Chondrocyte (in vitro differentiated cells): Measurements from ENCODE around the gene DCTN4. TPM values are rescaled to one million over a fixed set of nuclear protein-coding genes. Genes with fewer than 3 reads are reported as not detected.

ENCODE experiments used
- DNase-seq: peaks from one replicate; pipeline ENCODE4 v3.0.0; 2021; ENCODE audit warnings: mixed read lengths, low spot score
- H3K27ac Mint-ChIP-seq: one replicate; pipeline ENCODE4 v1.8.0; 2021; ENCODE audit warnings: mild to moderate bottlenecking, moderate library complexity, mixed read lengths; ENCODE audit not compliant: unreplicated experiment
- H3K27me3 Mint-ChIP-seq: 2 replicates; pipeline ENCODE4 v1.8.0; 2021; ENCODE audit warnings: low read depth, mixed read lengths
- H3K36me3 Mint-ChIP-seq: 2 replicates; pipeline ENCODE4 v1.8.0; 2021; ENCODE audit warnings: low read depth, mixed read lengths
- H3K4me1 Mint-ChIP-seq: 2 replicates; pipeline ENCODE4 v1.8.0; 2021; ENCODE audit warnings: low read depth, mild to moderate bottlenecking, mixed read lengths
- H3K4me3 Mint-ChIP-seq: one replicate; pipeline ENCODE4 v1.8.0; 2021; ENCODE audit warnings: mild to moderate bottlenecking, moderate library complexity, mixed read lengths; ENCODE audit not compliant: unreplicated experiment
- H3K9me3 Mint-ChIP-seq: 2 replicates; pipeline ENCODE4 v1.8.0; 2021; ENCODE audit warnings: low read depth, mixed read lengths
- total RNA-seq: library from RNA; stranded (reverse); gene quantifications from 3 replicates; pipeline ENCODE4 v1.2.1, GENCODE V29; 2021
- TF ChIP-seq, protein P1 (sequence below): fragments of 200-600 bp; sonication (generic); IDR thresholded peaks from 2 replicates; pipeline ENCODE4 v1.5.0; 2021; ENCODE audit warnings: antibody characterized with exemption, mild to moderate bottlenecking, moderate library complexity

The DCTN4 gene
- total RNA-seq, 1 donor from 2014 or later = 50.5 TPM

DNA sequence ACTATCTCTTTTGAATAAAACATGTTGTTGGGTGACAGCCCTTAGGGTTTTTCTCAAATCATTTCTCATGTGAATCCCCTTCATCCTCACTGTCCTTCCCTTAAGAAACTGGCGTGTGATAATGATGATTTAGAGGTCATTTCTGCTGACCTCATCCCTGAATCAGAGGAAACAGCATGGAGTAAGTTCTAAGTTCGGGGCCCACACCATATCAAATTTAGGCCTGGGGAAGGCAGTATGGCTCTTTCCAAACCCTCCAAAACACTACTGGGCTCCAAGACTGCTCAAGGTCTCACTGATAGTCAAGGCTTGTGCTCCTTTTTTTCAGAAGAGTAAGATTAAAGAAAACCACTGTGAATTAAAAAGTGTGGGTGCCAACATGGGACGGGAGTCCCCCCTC is 18.9 kb upstream of the DCTN4 start:
- Mint-ChIP-seq H3K9me3 (no peaks in the 10 kb centered on the region), H3K4me3 (peak overlapping the region; percentile 91), H3K27me3 (no peaks in the 10 kb centered on the region), H3K36me3 (no peaks in the 10 kb centered on the region), H3K4me1 (peaks cover 46% of the 10 kb centered on the region), H3K27ac (peak overlapping the region; percentile 8)
- TF ChIP-seq, protein P1, sequence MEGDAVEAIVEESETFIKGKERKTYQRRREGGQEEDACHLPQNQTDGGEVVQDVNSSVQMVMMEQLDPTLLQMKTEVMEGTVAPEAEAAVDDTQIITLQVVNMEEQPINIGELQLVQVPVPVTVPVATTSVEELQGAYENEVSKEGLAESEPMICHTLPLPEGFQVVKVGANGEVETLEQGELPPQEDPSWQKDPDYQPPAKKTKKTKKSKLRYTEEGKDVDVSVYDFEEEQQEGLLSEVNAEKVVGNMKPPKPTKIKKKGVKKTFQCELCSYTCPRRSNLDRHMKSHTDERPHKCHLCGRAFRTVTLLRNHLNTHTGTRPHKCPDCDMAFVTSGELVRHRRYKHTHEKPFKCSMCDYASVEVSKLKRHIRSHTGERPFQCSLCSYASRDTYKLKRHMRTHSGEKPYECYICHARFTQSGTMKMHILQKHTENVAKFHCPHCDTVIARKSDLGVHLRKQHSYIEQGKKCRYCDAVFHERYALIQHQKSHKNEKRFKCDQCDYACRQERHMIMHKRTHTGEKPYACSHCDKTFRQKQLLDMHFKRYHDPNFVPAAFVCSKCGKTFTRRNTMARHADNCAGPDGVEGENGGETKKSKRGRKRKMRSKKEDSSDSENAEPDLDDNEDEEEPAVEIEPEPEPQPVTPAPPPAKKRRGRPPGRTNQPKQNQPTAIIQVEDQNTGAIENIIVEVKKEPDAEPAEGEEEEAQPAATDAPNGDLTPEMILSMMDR = no peak
- no peak for DNase-seq

DNA sequence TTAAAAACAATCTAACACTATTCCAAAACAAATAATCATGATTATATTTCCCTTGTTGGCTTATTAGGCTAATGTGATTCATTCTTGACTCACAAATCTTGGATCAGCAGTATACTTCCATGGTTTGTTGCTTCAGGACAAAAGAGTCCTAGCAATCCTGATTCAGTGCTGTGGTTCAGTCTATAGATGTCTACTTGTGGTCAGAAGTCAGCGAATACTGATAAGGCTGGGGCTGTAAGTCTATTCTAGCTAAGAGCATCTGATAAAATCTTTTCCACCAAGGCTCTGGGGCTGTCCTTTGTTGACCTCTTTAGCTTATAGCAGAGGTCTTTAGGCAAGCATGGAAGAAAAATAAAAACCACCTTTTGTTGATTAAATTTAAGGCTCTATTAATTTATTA is 15.3 kb upstream of the DCTN4 start:
- TF ChIP-seq, protein P1 = no peak
- Mint-ChIP-seq H3K4me3 (no peak overlapping the region), H3K4me1 (peaks cover 12% of the 10 kb centered on the region), H3K27me3 (no peaks in the 10 kb centered on the region), H3K9me3 (peaks cover 6% of the 10 kb centered on the region), H3K36me3 (no peaks in the 10 kb centered on the region), H3K27ac (no peak overlapping the region)
- DNase-seq = no peak

DNA sequence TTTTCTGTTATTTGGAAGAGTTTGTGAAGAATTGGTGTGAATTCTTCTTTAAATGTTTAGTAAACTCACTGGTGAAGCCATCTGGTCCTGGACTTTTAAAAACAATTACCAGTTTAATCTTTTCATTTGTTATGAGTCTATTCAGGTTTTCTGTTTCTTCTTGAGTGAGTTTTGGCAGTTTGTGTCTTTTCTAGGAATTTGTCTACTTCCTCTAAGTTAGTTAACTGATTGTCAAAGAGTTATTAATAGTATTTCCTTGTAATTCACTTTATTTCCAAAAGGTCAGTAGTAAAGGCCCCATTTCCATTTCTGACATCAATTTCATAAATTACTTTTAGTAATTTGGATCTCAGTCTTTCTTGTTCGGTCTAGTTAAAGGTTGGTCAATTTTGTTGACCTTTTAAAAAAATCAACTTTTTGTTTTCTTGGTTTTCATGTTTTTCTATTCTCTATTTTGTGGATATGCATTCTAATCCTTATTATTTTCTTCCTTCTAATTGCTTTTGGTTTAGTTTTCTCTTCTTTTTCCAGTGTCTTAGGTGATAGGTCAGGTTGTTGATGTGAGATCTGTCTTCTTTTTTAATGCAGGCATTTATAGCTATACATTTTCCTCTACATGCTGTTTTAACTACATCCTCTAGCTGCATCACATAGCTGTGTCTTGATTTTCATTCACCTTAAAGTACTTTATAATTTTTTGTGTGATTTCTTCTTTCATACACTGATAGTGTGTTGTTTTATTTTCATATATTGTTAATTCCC is 12.4 kb upstream of the DCTN4 start:
- no peak for DNase-seq
- H3K36me3 Mint-ChIP-seq = no peaks in the 10 kb centered on the region
- TF ChIP-seq, protein P1 = no peak
- H3K27me3 Mint-ChIP-seq = no peaks in the 10 kb centered on the region
- no peaks in the 10 kb centered on the region for H3K4me1 Mint-ChIP-seq
- H3K27ac Mint-ChIP-seq = no peak overlapping the region
- no peak overlapping the region for H3K4me3 Mint-ChIP-seq
- peaks cover 6% of the 10 kb centered on the region for H3K9me3 Mint-ChIP-seq

DNA sequence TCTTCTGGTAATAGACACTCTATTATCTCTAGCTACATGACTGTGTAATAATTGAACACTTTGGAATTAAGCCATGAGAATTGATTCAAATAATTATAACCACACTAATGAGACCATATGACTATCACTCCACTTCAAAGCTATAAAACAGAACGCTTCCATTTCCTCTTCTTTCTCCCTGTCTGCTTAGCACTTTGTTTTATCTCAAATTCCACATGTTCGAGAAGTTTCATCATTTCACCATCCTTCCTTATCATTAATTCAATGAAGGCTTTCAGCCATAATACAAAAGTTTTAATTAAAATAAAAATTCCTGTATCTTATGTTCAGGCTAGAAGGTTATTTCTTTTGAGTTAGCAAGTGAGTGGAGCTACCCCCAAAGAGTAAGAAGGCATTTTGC is 7.4 kb upstream of the DCTN4 start:
- Mint-ChIP-seq H3K27ac (no peak overlapping the region), H3K4me1 (no peaks in the 10 kb centered on the region), H3K9me3 (peaks cover 3% of the 10 kb centered on the region), H3K36me3 (no peaks in the 10 kb centered on the region), H3K27me3 (no peaks in the 10 kb centered on the region), H3K4me3 (no peak overlapping the region)
- DNase-seq = no peak
- TF ChIP-seq, protein P1 = no peak

DNA sequence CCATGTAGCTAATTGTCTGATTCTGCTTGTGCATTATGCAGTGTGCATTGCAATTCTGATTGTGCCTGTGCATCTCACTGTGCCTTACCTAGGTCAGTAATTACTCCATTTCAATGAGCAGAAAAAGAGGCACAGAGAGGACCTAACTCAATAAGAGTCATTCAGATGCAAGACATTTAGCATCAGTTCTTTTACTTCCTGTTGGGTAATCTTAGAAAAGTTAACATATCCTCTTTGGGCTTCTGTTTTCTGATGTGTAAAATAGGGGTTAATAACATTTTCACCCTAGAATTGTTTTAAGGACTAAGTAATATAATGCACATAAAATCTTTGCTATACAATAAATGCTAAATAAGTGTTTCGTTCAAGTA is 7.0 kb upstream of the DCTN4 start:
- no peak for DNase-seq
- no peak overlapping the region for H3K27ac Mint-ChIP-seq
- no peaks in the 10 kb centered on the region for H3K27me3 Mint-ChIP-seq
- no peak overlapping the region for H3K4me3 Mint-ChIP-seq
- no peaks in the 10 kb centered on the region for H3K4me1 Mint-ChIP-seq
- TF ChIP-seq, protein P1 = no peak
- no peaks in the 10 kb centered on the region for H3K36me3 Mint-ChIP-seq
- peaks cover 3% of the 10 kb centered on the region for H3K9me3 Mint-ChIP-seq
